ENCODE results near the gene OR6K2. TPM values are rescaled to one million over a fixed set of nuclear protein-coding genes. Genes with fewer than 3 reads are reported as not detected.

The OR6K2 gene
- total and polyA plus RNA-seq, 2 of the 4 experiments (the other 2 are of a cell fraction) = not detected

GRCh38 chr1:158689110-158689509 is 11.3 kb downstream of the OR6K2 start:
- no peaks in the 10 kb centered on the region for H4K20me1 ChIP-seq (ENCODE audit: insufficient read depth, low read length)
- H2BK120ac ChIP-seq (ENCODE audit: low read depth, low read length) = no peak overlapping the region
- H3K27ac ChIP-seq (ENCODE audit: insufficient read depth, low read length) = no peak overlapping the region
- in situ Hi-C loops (cut with MboI; ENCODE audit: low sequenced_read_pairs) (no loop called here), dilution Hi-C loops (cut with HindIII; ENCODE audit: low sequenced_read_pairs, unreplicated experiment) (no loop called here), intact Hi-C loops (cut with micrococcal nuclease) (no loop called here)
- H3K4ac ChIP-seq (ENCODE audit: low read depth, low read length) = no peak overlapping the region
- no peak overlapping the region for H3K56ac ChIP-seq (ENCODE audit: extremely low read depth, insufficient read depth, low read length)
- no peaks in the 10 kb centered on the region for H3K79me1 ChIP-seq (ENCODE audit: low read depth in 1 of 2, low read length in 2 of 2)
- no peak overlapping the region for H4K8ac ChIP-seq (ENCODE audit: low read depth in 2 of 2, low read length in 2 of 2)
- no peak overlapping the region for H4K91ac ChIP-seq (ENCODE audit: insufficient read depth, low read depth, low read length)
- H3K9me1 ChIP-seq (ENCODE audit: insufficient read depth, low read length) = no peaks in the 10 kb centered on the region
- H3K14ac ChIP-seq (replicated peaks; ENCODE audit: low read depth, low read length) = no peak overlapping the region
- H2AK5ac ChIP-seq (ENCODE audit: low read depth, low read length) = no peak overlapping the region
- H3K9me3 ChIP-seq (ENCODE audit: control insufficient read depth, insufficient read depth, low read length) = no peaks in the 10 kb centered on the region
- no peak overlapping the region for H3K9ac ChIP-seq (ENCODE audit: low read depth, low read length)
- H2BK20ac ChIP-seq (ENCODE audit: low read depth, low read length) = no peak overlapping the region
- no peak overlapping the region for H2BK5ac ChIP-seq (ENCODE audit: low read depth, low read length, poor library complexity, severe bottlenecking)
- H2BK15ac ChIP-seq (ENCODE audit: low read depth, low read length) = no peak overlapping the region
- H3K4me3 ChIP-seq (ENCODE audit: insufficient read depth, low read depth, low read length) = no peak overlapping the region
- no peaks in the 10 kb centered on the region for H3K4me1 ChIP-seq (ENCODE audit: control insufficient read depth, insufficient read depth, low read length)
- H3K36me3 ChIP-seq (ENCODE audit: control insufficient read depth, insufficient read depth, low read length) = no peaks in the 10 kb centered on the region
- DNase-seq (no peak), ATAC-seq (ENCODE audit: low read depth) (no peak)
- H3K18ac ChIP-seq (ENCODE audit: low read depth, low read length) = no peak overlapping the region
- H3K27me3 ChIP-seq (ENCODE audit: control insufficient read depth, insufficient read depth, low read length) = no peaks in the 10 kb centered on the region
- H3K4me2 ChIP-seq (ENCODE audit: low read depth, low read length) = no peak overlapping the region
- WGBS, 2 experiments (ENCODE audit: extremely low coverage in 2 of 2, insufficient read length in 1 of 2) = no CpG with 5 or more reads among the region's 1 CpG
- no TSS peak for BruUV-seq (replicated peaks)
- H3K23ac ChIP-seq (ENCODE audit: low read depth, low read length) = no peak overlapping the region
- no peak overlapping the region for H2AFZ ChIP-seq (replicated peaks; ENCODE audit: low read length, poor library complexity)
- H4K5ac ChIP-seq (ENCODE audit: low read depth, low read length) = no peak overlapping the region
- CTCF ChIA-PET = no interaction called here
- H2AK9ac ChIP-seq (replicated peaks; ENCODE audit: low read depth, low read length, poor library complexity) = no peak overlapping the region
- POLR2A ChIA-PET (ENCODE audit: unreplicated experiment) = no interaction called here
- TF ChIP-seq NFE2L2 (IDR thresholded peaks at IDR 0.05; ENCODE audit: low read depth, low read length) (no peak), CEBPB (IDR thresholded peaks at IDR 0.05; ENCODE audit: low read depth, low read length) (no peak), RCOR1 (IDR thresholded peaks at IDR 0.05; ENCODE audit: insufficient replicate concordance, low read length) (no peak), POLR2A (IDR thresholded peaks at IDR 0.05; ENCODE audit: low read depth, low read length) (no peak), FOS (IDR thresholded peaks at IDR 0.05; ENCODE audit: low read depth, low read length) (no peak), RAD21 (IDR thresholded peaks at IDR 0.05; ENCODE audit: low read length) (no peak), MAFK (IDR thresholded peaks at IDR 0.05; ENCODE audit: low read depth, low read length) (no peak), SMC3 (IDR thresholded peaks at IDR 0.05; ENCODE audit: low read depth, low read length) (no peak), MXI1 (IDR thresholded peaks at IDR 0.05; ENCODE audit: borderline replicate concordance, low read depth, low read length) (no peak)
- TF ChIP-seq, protein P1, sequence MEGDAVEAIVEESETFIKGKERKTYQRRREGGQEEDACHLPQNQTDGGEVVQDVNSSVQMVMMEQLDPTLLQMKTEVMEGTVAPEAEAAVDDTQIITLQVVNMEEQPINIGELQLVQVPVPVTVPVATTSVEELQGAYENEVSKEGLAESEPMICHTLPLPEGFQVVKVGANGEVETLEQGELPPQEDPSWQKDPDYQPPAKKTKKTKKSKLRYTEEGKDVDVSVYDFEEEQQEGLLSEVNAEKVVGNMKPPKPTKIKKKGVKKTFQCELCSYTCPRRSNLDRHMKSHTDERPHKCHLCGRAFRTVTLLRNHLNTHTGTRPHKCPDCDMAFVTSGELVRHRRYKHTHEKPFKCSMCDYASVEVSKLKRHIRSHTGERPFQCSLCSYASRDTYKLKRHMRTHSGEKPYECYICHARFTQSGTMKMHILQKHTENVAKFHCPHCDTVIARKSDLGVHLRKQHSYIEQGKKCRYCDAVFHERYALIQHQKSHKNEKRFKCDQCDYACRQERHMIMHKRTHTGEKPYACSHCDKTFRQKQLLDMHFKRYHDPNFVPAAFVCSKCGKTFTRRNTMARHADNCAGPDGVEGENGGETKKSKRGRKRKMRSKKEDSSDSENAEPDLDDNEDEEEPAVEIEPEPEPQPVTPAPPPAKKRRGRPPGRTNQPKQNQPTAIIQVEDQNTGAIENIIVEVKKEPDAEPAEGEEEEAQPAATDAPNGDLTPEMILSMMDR (conservative IDR thresholded peaks at IDR 0.05; ENCODE audit: low read depth, low read length) = no peak
- TF ChIP-seq, protein P2, sequence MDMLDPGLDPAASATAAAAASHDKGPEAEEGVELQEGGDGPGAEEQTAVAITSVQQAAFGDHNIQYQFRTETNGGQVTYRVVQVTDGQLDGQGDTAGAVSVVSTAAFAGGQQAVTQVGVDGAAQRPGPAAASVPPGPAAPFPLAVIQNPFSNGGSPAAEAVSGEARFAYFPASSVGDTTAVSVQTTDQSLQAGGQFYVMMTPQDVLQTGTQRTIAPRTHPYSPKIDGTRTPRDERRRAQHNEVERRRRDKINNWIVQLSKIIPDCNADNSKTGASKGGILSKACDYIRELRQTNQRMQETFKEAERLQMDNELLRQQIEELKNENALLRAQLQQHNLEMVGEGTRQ (IDR thresholded peaks at IDR 0.05; ENCODE audit: low read depth, low read length) = no peak

Data from IMR-90 (cell line).